ENCODE measurements around the gene ATP11A.
A peak's percentile ranks its signal among the peaks of the same experiment; 100 is the strongest.

Gene ATP11A

DNA sequence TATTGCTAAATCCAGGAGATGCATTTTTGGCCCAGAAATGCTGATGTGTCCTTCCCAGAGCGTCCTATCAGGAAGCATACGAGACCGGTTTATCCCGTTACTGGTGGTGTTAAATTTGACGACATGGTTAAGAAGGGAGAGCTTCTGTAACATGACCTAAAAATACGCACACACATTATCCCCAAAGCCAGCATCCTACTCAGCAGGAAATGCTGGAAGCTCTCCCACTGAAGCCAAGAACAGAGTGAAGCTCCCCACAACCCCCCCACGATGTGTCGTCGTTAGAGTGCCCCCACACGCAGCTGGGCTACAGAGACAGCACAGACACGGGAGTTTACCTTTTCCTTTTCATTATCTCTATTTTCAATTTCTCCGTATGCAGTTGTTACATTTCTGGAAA lies 234.1 kb downstream of the ATP11A start:
- Histone ChIP-seq H3K4me3 (ENCODE audit: low read depth, low read length) (no peak overlapping the region), H3K4me1 (ENCODE audit: control insufficient read depth in 1 of 2, insufficient read depth in 2 of 2, low read length in 2 of 2) (no peaks in the 10 kb centered on the region), H3K23ac (ENCODE audit: low read length) (no peak overlapping the region), H3K79me2 (ENCODE audit: control insufficient read depth, insufficient read depth, low read length, poor library complexity) (no peaks in the 10 kb centered on the region), H3K36me3 (ENCODE audit: control insufficient read depth in 1 of 2, insufficient read depth in 2 of 2, low read length in 2 of 2) (no peaks in the 10 kb centered on the region), H3K27me3 (ENCODE audit: insufficient read depth, low read length) (no peaks in the 10 kb centered on the region), H3K9me3 (ENCODE audit: insufficient read depth, low read depth, low read length) (peaks cover 5% of the 10 kb centered on the region), H4K12ac (ENCODE audit: low read depth, low read length) (no peak overlapping the region), H2BK5ac (ENCODE audit: low read depth, low read length, poor library complexity) (no peak overlapping the region), H2AFZ (ENCODE audit: insufficient read depth, low read length, poor library complexity) (no peak overlapping the region), H4K8ac (ENCODE audit: low read depth, low read length) (no peak overlapping the region), H3K4ac (ENCODE audit: low read depth, low read length) (no peak overlapping the region), H2AK5ac (ENCODE audit: low read length) (no peak overlapping the region), H3K27ac (ENCODE audit: low read depth, low read length) (no peak overlapping the region), H3K14ac (ENCODE audit: low read length) (no peak overlapping the region), H2BK12ac (ENCODE audit: low read length) (no peak overlapping the region), H3K79me1 (ENCODE audit: low read length) (no peaks in the 10 kb centered on the region), H2BK120ac (ENCODE audit: insufficient read depth, low read length, poor library complexity) (no peak overlapping the region), H3K9ac (ENCODE audit: low read length) (no peak overlapping the region), H3K4me2 (ENCODE audit: low read length) (no peak overlapping the region), H3K18ac (ENCODE audit: low read length) (no peak overlapping the region), H4K91ac (ENCODE audit: low read depth, low read length) (no peak overlapping the region)
- WGBS (ENCODE audit: extremely low coverage, insufficient coverage, insufficient read length), result no CpG with 5 or more reads among the region's 12 CpGs
- no peak for DNase-seq

DNA sequence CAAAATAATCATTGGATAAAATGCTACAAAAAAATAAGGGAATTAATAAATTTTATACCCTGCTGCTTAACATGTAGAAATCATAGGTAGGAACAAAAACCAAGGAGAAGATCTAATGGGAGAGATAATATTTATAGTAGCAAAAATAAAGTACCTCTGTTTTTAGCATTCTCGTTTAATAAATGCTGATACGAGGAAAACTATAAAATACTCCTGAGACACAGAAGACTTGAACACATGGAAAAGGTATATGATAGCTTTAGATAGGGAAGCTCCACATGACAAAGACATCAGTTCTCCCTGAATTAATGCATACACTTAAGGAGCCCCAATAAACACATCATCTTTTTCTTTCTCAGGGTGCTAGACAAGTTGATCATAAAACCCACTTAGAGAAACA lies 234.5 kb downstream of the ATP11A start:
- H3K4me3 ChIP-seq (ENCODE audit: low read depth, low read length), result no peak overlapping the region
- H3K36me3 ChIP-seq (ENCODE audit: control insufficient read depth in 1 of 2, insufficient read depth in 2 of 2, low read length in 2 of 2), result no peaks in the 10 kb centered on the region
- no peaks in the 10 kb centered on the region for H3K4me1 ChIP-seq (ENCODE audit: control insufficient read depth in 1 of 2, insufficient read depth in 2 of 2, low read length in 2 of 2)
- no peak overlapping the region for H4K12ac ChIP-seq (ENCODE audit: low read depth, low read length)
- no peak for DNase-seq
- no peak overlapping the region for H3K14ac ChIP-seq (ENCODE audit: low read length)
- H3K27ac ChIP-seq (ENCODE audit: low read depth, low read length), result no peak overlapping the region
- H3K23ac ChIP-seq (ENCODE audit: low read length), result no peak overlapping the region
- H2BK12ac ChIP-seq (ENCODE audit: low read length), result no peak overlapping the region
- no peak overlapping the region for H2BK120ac ChIP-seq (ENCODE audit: insufficient read depth, low read length, poor library complexity)
- no peak overlapping the region for H2AK5ac ChIP-seq (ENCODE audit: low read length)
- no peak overlapping the region for H2BK5ac ChIP-seq (ENCODE audit: low read depth, low read length, poor library complexity)
- H4K8ac ChIP-seq (ENCODE audit: low read depth, low read length), result no peak overlapping the region
- no peak overlapping the region for H3K4ac ChIP-seq (ENCODE audit: low read depth, low read length)
- H3K9me3 ChIP-seq (ENCODE audit: insufficient read depth, low read depth, low read length), result peaks cover 5% of the 10 kb centered on the region
- H3K9ac ChIP-seq (ENCODE audit: low read length), result no peak overlapping the region
- H3K79me2 ChIP-seq (ENCODE audit: control insufficient read depth, insufficient read depth, low read length, poor library complexity), result no peaks in the 10 kb centered on the region
- no peak overlapping the region for H4K91ac ChIP-seq (ENCODE audit: low read depth, low read length)
- H2AFZ ChIP-seq (ENCODE audit: insufficient read depth, low read length, poor library complexity), result no peak overlapping the region
- no peaks in the 10 kb centered on the region for H3K79me1 ChIP-seq (ENCODE audit: low read length)
- no peaks in the 10 kb centered on the region for H3K27me3 ChIP-seq (ENCODE audit: insufficient read depth, low read length)
- no peak overlapping the region for H3K4me2 ChIP-seq (ENCODE audit: low read length)
- WGBS (ENCODE audit: extremely low coverage, insufficient coverage, insufficient read length), result no CpG with 5 or more reads among the region's 2 CpGs
- no peak overlapping the region for H3K18ac ChIP-seq (ENCODE audit: low read length)

DNA sequence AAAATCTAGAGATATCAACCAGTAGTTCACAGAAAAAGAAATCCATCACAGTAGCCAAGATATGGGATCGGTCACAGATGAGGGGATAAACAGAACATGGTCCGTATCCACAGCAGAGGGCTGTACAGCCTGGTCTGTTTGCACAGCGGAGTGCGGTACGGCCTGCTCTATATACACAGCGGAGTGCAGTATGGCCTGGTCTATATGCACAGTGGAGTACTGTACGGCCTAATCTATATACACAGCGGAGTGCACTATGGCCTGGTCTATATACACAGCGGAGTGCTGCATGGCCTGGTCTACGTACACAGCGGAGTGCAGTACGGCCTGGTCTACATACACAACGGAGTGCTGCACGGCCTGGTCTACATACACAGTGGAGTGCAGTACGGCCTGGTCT lies 236.2 kb downstream of the ATP11A start:
- Histone ChIP-seq H3K9ac (ENCODE audit: low read length) (no peak overlapping the region), H2BK120ac (ENCODE audit: insufficient read depth, low read length, poor library complexity) (no peak overlapping the region), H2BK5ac (ENCODE audit: low read depth, low read length, poor library complexity) (no peak overlapping the region), H3K27ac (ENCODE audit: low read depth, low read length) (no peak overlapping the region), H3K4ac (ENCODE audit: low read depth, low read length) (no peak overlapping the region), H2AK5ac (ENCODE audit: low read length) (no peak overlapping the region), H3K79me1 (ENCODE audit: low read length) (no peaks in the 10 kb centered on the region), H2AFZ (ENCODE audit: insufficient read depth, low read length, poor library complexity) (no peak overlapping the region), H3K14ac (ENCODE audit: low read length) (no peak overlapping the region), H2BK12ac (ENCODE audit: low read length) (no peak overlapping the region), H3K9me3 (ENCODE audit: insufficient read depth, low read depth, low read length) (peaks cover 5% of the 10 kb centered on the region), H4K8ac (ENCODE audit: low read depth, low read length) (no peak overlapping the region), H4K91ac (ENCODE audit: low read depth, low read length) (no peak overlapping the region), H3K36me3 (ENCODE audit: control insufficient read depth in 1 of 2, insufficient read depth in 2 of 2, low read length in 2 of 2) (no peaks in the 10 kb centered on the region), H3K4me1 (ENCODE audit: control insufficient read depth in 1 of 2, insufficient read depth in 2 of 2, low read length in 2 of 2) (no peaks in the 10 kb centered on the region), H3K23ac (ENCODE audit: low read length) (no peak overlapping the region), H3K4me2 (ENCODE audit: low read length) (no peak overlapping the region), H3K79me2 (ENCODE audit: control insufficient read depth, insufficient read depth, low read length, poor library complexity) (no peaks in the 10 kb centered on the region), H3K18ac (ENCODE audit: low read length) (no peak overlapping the region), H4K12ac (ENCODE audit: low read depth, low read length) (no peak overlapping the region), H3K4me3 (ENCODE audit: low read depth, low read length) (peak overlapping the region; percentile 8), H3K27me3 (ENCODE audit: insufficient read depth, low read length) (no peaks in the 10 kb centered on the region)
- DNase-seq, result no peak
- no CpG with 5 or more reads among the region's 15 CpGs for WGBS (ENCODE audit: extremely low coverage, insufficient coverage, insufficient read length)

DNA sequence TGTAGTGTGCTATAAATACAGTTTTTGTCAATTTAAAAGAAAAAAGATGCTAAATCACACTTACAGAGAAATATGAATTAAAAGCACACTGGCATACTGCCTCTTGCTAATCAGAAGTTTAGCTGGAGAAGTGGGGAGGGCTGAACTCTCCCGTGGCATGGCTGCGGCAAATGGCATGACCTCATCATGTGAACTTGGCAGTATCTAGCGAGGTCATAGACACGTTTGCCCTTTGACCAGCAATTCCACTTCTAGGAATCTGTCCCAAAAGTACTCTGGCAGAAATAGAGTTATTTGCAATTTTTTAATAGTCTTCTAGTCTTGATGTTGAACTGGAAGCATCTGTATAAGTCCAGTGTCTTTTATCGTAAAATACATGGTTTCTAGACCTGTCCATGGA lies 237.2 kb downstream of the ATP11A start:
- Histone ChIP-seq H3K18ac (ENCODE audit: low read length) (no peak overlapping the region), H3K4me3 (ENCODE audit: low read depth, low read length) (no peak overlapping the region), H3K79me1 (ENCODE audit: low read length) (no peaks in the 10 kb centered on the region), H2BK5ac (ENCODE audit: low read depth, low read length, poor library complexity) (no peak overlapping the region), H4K8ac (ENCODE audit: low read depth, low read length) (no peak overlapping the region), H3K4me1 (ENCODE audit: control insufficient read depth in 1 of 2, insufficient read depth in 2 of 2, low read length in 2 of 2) (no peaks in the 10 kb centered on the region), H3K14ac (ENCODE audit: low read length) (no peak overlapping the region), H3K4ac (ENCODE audit: low read depth, low read length) (no peak overlapping the region), H2AFZ (ENCODE audit: insufficient read depth, low read length, poor library complexity) (no peak overlapping the region), H3K4me2 (ENCODE audit: low read length) (no peak overlapping the region), H3K27me3 (ENCODE audit: insufficient read depth, low read length) (no peaks in the 10 kb centered on the region), H2AK5ac (ENCODE audit: low read length) (no peak overlapping the region), H2BK120ac (ENCODE audit: insufficient read depth, low read length, poor library complexity) (no peak overlapping the region), H3K79me2 (ENCODE audit: control insufficient read depth, insufficient read depth, low read length, poor library complexity) (no peaks in the 10 kb centered on the region), H2BK12ac (ENCODE audit: low read length) (no peak overlapping the region), H4K12ac (ENCODE audit: low read depth, low read length) (no peak overlapping the region), H3K9ac (ENCODE audit: low read length) (no peak overlapping the region), H3K9me3 (ENCODE audit: insufficient read depth, low read depth, low read length) (peaks cover 7% of the 10 kb centered on the region), H3K36me3 (ENCODE audit: control insufficient read depth in 1 of 2, insufficient read depth in 2 of 2, low read length in 2 of 2) (no peaks in the 10 kb centered on the region), H3K27ac (ENCODE audit: low read depth, low read length) (no peak overlapping the region), H3K23ac (ENCODE audit: low read length) (no peak overlapping the region), H4K91ac (ENCODE audit: low read depth, low read length) (no peak overlapping the region)
- WGBS (ENCODE audit: extremely low coverage, insufficient coverage, insufficient read length), result no CpG with 5 or more reads among the region's 5 CpGs
- DNase-seq, result no peak
